Transverse colon (tissue), 4 donors: ENCODE data around the gene SRL.

ENCODE experiments used
- CTCF ChIP-seq, 5 experiments: fragments of 200-600 bp in 3 of 5; fragments of 450-650 bp in 2 of 5; sonication (generic) in 3 of 5; IDR thresholded peaks; 1 replicate in 2 of 5; 2 replicates in 3 of 5; pipeline ENCODE4 v1.5.1; 2016 to 2017; ENCODE audit warnings: antibody characterized with exemption in 5 of 5, inconsistent platforms in 3 of 5, mild to moderate bottlenecking in 2 of 5, moderate library complexity in 1 of 5
- EP300 ChIP-seq: sonication (generic); formaldehyde crosslinking; IDR thresholded peaks from one replicate; pipeline ENCODE4 v1.6.1; 2017; ENCODE audit warnings: antibody characterized with exemption, low read depth
- POLR2A ChIP-seq: fragments of 450-650 bp; IDR thresholded peaks from one replicate; pipeline ENCODE4 v1.6.1; 2016; ENCODE audit warnings: antibody characterized with exemption, mild to moderate bottlenecking, moderate library complexity
- POLR2AphosphoS5 ChIP-seq, 3 donors: sonication (generic); formaldehyde crosslinking; IDR thresholded peaks; one replicate each; pipeline ENCODE4 v1.6.1; 2016; ENCODE audit warnings: antibody characterized with exemption in 3 of 3

- TF ChIP-seq CTCF (IDR thresholded peaks at IDR 0.05) = no peak
- no peak for TF ChIP-seq POLR2AphosphoS5 (IDR thresholded peaks at IDR 0.05)
- TF ChIP-seq POLR2A = no peak
- no peak for TF ChIP-seq EP300
Observed at GRCh38 chr16:4200781-4201137, 41.1 kb downstream of the SRL start.
